HG03442 (cell line): ENCODE data around the gene PIK3R5.
"Not testable (repeated sequence)": the region's sequence is repeated elsewhere in the genome, so short reads cannot be mapped to it uniquely, and the experiment has no call there.

ENCODE experiments used
- ATAC-seq: cut with Tn5 transposase; IDR thresholded peaks from one replicate; pipeline ENCODE4 v1.9.1; 2021; ENCODE audit warnings: mild to moderate bottlenecking, moderate library complexity; ENCODE audit not compliant: unreplicated experiment

Gene PIK3R5

GRCh38 chr17:8965394-8966168, at the start of gene PIK3R5:
Gene PIK3R5, minus strand, starts transcription at chr17:8965707. Its CDS starts 54,213 bp downstream, at chr17:8911494.
- peak; percentile 68 for ATAC-seq

- ATAC-seq = no peak
Observed at GRCh38 chr17:9011001-9011400, 45.5 kb upstream of the PIK3R5 start.

- ATAC-seq = no peak
Observed at GRCh38 chr17:9009737-9010136, 44.2 kb upstream of the PIK3R5 start.

GRCh38 chr17:9009096-9009495, 43.6 kb upstream of the PIK3R5 start:
- ATAC-seq = no peak

- ATAC-seq = no peak
Observed at GRCh38 chr17:9007052-9007714, 41.7 kb upstream of the PIK3R5 start.

GRCh38 chr17:9006175-9006767, 40.8 kb upstream of the PIK3R5 start:
- ATAC-seq = no peak

- no peak for ATAC-seq
Observed at GRCh38 chr17:9004961-9005285, 39.4 kb upstream of the PIK3R5 start.

- ATAC-seq = no peak
Observed at GRCh38 chr17:9004132-9004960, 38.8 kb upstream of the PIK3R5 start.

- no peak for ATAC-seq
Observed at GRCh38 chr17:9003355-9004131, 38.0 kb upstream of the PIK3R5 start.

- no peak for ATAC-seq
Observed at GRCh38 chr17:9002606-9003354, 37.3 kb upstream of the PIK3R5 start.

- no peak for ATAC-seq
Observed at GRCh38 chr17:9002227-9002605, 36.7 kb upstream of the PIK3R5 start.

GRCh38 chr17:9001559-9001958, 36.1 kb upstream of the PIK3R5 start:
- no peak for ATAC-seq

GRCh38 chr17:8997994-8998628, 32.6 kb upstream of the PIK3R5 start:
- ATAC-seq = no peak

- no peak for ATAC-seq
Observed at GRCh38 chr17:8995711-8996110, 30.2 kb upstream of the PIK3R5 start.

GRCh38 chr17:8994319-8994718, 28.8 kb upstream of the PIK3R5 start:
- no peak for ATAC-seq

GRCh38 chr17:8991514-8992285, 26.2 kb upstream of the PIK3R5 start:
- no peak for ATAC-seq

GRCh38 chr17:8988263-8988935, 22.9 kb upstream of the PIK3R5 start:
- not testable (repeated sequence) for ATAC-seq

GRCh38 chr17:8986295-8986694, 20.8 kb upstream of the PIK3R5 start:
- no peak for ATAC-seq
